Common myeloid progenitor, CD34-positive (primary cell): ENCODE measurements around the gene MAP3K2.
"Not testable (repeated sequence)": the region's sequence is repeated elsewhere in the genome, so short reads cannot be mapped to it uniquely, and the experiment has no call there.

Experiments
- CTCF ChIA-PET: fragments of 350-600 bp; sonication (Branson Sonifier 250); formaldehyde crosslinking; loops from one replicate; lab custom pipeline; 2021; ENCODE audit warnings: antibody characterized with exemption; lab: Charles Lee
- POLR2A ChIA-PET: fragments of 350-600 bp; sonication (Branson Sonifier 250); formaldehyde crosslinking; loops from one replicate; lab custom pipeline; 2021; ENCODE audit warnings: antibody characterized with exemption; lab: Charles Lee
- DNase-seq, 3 donors: peaks; one replicate each; pipeline versions ENCODE4 v3.0.0 to v3.0.0-alpha.2; 2013
- H3K27ac ChIP-seq, 2 experiments: 1 replicate in 1 of 2; 2 replicates in 1 of 2; pipeline ENCODE4 v1.7.0; 2013; ENCODE audit warnings: inconsistent platforms in 2 of 2, low read length in 2 of 2, mild to moderate bottlenecking in 2 of 2, low read depth in 1 of 2, moderate library complexity in 1 of 2; ENCODE audit not compliant: severe bottlenecking in 2 of 2, insufficient read depth in 1 of 2, poor library complexity in 1 of 2
- H3K27me3 ChIP-seq, 5 experiments: replicated peaks in 2 of 5; 1 replicate in 3 of 5; 2 replicates in 2 of 5; pipeline versions ENCODE4 v1.6.1 to v1.7.0; 2013; ENCODE audit warnings: low read length in 4 of 5, mild to moderate bottlenecking in 2 of 5, moderate library complexity in 2 of 5, inconsistent platforms in 1 of 5; ENCODE audit not compliant: insufficient read depth in 5 of 5, control insufficient read depth in 4 of 5
- H3K36me3 ChIP-seq, 4 experiments: 1 replicate in 2 of 4; 2 replicates in 2 of 4; pipeline versions ENCODE4 v1.6.1 to v1.7.0; 2013; ENCODE audit warnings: low read length in 3 of 4, control low read depth in 1 of 4, mild to moderate bottlenecking in 1 of 4; ENCODE audit not compliant: control insufficient read depth in 4 of 4, insufficient read depth in 4 of 4
- H3K4me1 ChIP-seq, 4 experiments: 1 replicate in 3 of 4; 2 replicates in 1 of 4; pipeline versions ENCODE4 v1.6.1 to v1.7.1; 2013; ENCODE audit warnings: low read length in 3 of 4, mild to moderate bottlenecking in 3 of 4, control low read depth in 1 of 4, inconsistent platforms in 1 of 4, moderate library complexity in 1 of 4; ENCODE audit not compliant: control insufficient read depth in 4 of 4, insufficient read depth in 4 of 4; ENCODE audit errors: control extremely low read depth in 1 of 4
- H3K4me3 ChIP-seq, 7 experiments: 1 replicate in 4 of 7; 2 replicates in 3 of 7; pipeline versions ENCODE4 v1.5.1 to v1.7.0; 2013; ENCODE audit warnings: mild to moderate bottlenecking in 7 of 7, low read length in 6 of 7, moderate library complexity in 6 of 7, inconsistent platforms in 2 of 7, low read depth in 2 of 7, control low read depth in 1 of 7; ENCODE audit not compliant: insufficient read depth in 4 of 7, control insufficient read depth in 1 of 7; ENCODE audit errors: extremely low read depth in 1 of 7
- H3K9me3 ChIP-seq, 5 experiments: 1 replicate in 4 of 5; 2 replicates in 1 of 5; pipeline versions ENCODE4 v1.6.1 to v1.7.1; 2013; ENCODE audit warnings: low read length in 4 of 5, mild to moderate bottlenecking in 2 of 5, inconsistent platforms in 1 of 5, low read depth in 1 of 5, moderate library complexity in 1 of 5; ENCODE audit not compliant: control insufficient read depth in 4 of 5, insufficient read depth in 2 of 5; ENCODE audit errors: control extremely low read depth in 1 of 5
- WGBS: methylation state at CpG from one replicate; pipeline ENCODE4 v1.1.5; 2013; ENCODE audit not compliant: insufficient coverage; 5-methylcytosine and 5-hydroxymethylcytosine counted together

The MAP3K2 gene

DNA sequence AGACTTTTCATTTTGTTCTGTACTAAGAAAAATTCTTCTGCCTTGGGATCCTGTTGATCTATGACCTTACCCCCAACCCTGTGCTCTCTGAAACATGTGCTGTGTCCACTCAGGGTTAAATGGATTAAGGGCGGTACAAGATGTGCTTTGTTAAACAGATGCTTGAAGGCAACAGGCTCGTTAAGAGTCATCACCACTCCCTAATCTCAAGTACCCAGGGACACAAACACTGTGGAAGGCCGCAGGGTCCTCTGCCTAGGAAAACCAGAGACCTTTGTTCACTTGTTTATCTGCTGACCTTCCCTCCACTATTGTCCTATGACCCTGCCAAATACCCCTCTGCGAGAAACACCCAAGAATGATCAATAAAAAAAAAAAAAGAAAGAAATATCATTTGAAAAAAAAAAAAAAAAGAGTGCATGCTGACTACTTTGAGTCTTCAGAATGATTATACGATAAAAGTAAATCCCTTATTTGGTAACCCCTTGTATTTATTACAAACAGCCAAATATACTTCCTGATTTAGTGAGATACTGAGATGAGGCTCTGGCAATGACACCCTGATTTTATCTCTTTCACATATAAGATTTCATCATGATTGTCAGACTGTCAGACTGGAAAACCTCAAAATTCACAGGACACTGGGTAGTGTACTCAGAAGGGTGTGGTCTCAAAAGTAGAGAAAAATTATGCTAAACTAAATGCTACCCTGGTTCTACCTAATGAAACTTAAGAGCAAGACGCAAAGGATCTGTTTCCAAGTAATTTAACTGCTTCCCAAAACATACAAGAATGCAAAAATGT is 33.7 kb downstream of the MAP3K2 start:
- H3K36me3 ChIP-seq, H3K4me3 ChIP-seq, H3K27ac ChIP-seq, POLR2A ChIA-PET, H3K4me1 ChIP-seq, H3K27me3 ChIP-seq, H3K9me3 ChIP-seq: not testable (repeated sequence)
- peak in 1 of 3 donors; percentile 5 for DNase-seq
- CTCF ChIA-PET = interaction anchor here (0.6 kb wide), 2 partner anchors 69 to 71 kb away, joined by 3 read pairs; no protein-coding TSS in a partner anchor
- no CpG with 5 or more reads among the region's 6 CpGs for WGBS

DNA sequence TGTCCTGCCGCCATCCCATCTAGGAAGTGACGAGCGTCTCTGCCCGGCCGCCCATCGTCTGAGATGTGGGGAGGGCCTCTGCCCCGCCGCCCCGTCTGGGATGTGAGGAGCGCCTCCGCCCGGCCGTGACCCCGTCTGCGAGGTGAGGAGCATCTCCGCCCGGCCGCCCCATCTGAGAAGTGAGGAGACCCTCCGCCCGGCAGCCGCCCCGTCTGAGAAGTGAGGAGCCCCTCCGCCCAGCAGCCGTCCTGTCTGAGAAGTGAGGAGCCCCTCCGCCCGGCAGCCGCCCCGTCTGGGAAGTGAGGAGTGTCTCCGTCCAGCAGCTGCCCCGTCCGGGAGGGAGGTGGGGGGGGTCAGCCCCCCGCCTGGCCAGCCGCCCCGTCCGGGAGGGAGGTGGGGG is 34.6 kb downstream of the MAP3K2 start:
- H3K36me3 ChIP-seq, DNase-seq, H3K27me3 ChIP-seq, H3K9me3 ChIP-seq, H3K27ac ChIP-seq, H3K4me3 ChIP-seq, POLR2A ChIA-PET: not testable (repeated sequence)
- WGBS = 99% methylated on average over 23 of the region's 35 CpGs
- CTCF ChIA-PET = interaction anchor here (0.6 kb wide), 1 partner anchor 70 kb away, joined by 3 read pairs; no protein-coding TSS in a partner anchor
- H3K4me1 ChIP-seq = peaks cover 4 to 14% (median 6%) of the 10 kb centered on the region in 4 experiments

DNA sequence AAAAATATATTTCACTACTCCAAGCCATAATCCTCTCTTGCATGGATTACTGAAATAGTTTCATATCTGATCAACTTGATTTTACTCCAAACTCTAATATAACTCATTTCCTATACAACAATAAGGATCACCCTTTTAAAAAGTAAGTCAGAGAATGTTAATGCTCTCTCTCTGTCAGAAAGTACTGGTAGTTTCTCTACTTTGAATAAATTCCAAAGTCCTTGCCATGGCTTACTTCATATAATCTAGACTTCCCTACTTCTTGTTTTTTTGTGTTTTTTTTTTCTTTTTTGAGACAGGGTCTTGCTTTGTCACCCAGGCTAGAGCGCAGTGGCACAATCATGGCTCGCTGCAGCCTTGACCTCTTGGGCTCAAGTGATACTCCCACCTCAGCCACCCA is 36.2 kb downstream of the MAP3K2 start:
- Histone ChIP-seq H3K4me3 (no peak overlapping the region), H3K36me3 (peaks cover 0 to 3% (median 0%) of the 10 kb centered on the region in 4 experiments), H3K27me3 (no peaks in the 10 kb centered on the region), H3K4me1 (peaks cover 4 to 16% (median 6%) of the 10 kb centered on the region in 4 experiments), H3K27ac (no peak overlapping the region), H3K9me3 (no peaks in the 10 kb centered on the region)
- ChIA-PET CTCF (interaction anchor here (1.8 kb wide), 1 partner anchor 128 kb away, joined by 6 read pairs; no protein-coding TSS in a partner anchor), POLR2A (no interaction called here)
- 100% methylated on average over 2 of the region's 2 CpGs for WGBS
- no peak for DNase-seq

DNA sequence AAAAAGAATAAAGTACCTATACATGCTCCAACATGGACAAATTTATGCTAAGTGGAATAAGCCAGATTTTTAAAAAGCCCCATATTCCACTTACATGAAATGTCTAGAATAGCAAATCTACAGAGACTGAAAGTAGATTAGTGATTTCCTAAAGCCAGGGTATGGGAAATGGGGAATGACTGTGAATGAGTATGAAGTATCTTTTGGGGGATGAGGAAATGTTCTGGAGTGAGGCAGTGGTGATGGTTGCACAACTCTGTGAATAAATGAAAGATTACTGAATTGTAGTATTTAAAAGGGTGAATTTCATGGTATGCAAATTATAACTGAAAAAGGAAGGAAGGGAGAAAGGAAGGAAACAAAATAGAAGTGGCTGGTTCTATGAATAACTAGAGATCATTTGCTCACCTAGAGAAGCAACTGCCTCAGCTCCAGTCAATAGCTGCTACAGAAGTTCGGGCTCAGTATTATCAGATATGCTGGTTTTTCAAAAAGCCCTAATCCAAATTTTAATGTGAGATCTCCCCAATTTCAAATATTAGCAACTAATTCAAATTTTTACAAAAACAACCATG is 39.3 kb downstream of the MAP3K2 start:
- Histone ChIP-seq H3K9me3 (peaks cover 0 to 6% (median 0%) of the 10 kb centered on the region in 5 experiments), H3K4me3 (peak overlapping the region in 1 of 7 experiments; percentile 28), H3K36me3 (peaks cover 0 to 3% (median 0%) of the 10 kb centered on the region in 4 experiments), H3K27ac (no peak overlapping the region), H3K27me3 (no peaks in the 10 kb centered on the region), H3K4me1 (peaks cover 4 to 16% (median 6%) of the 10 kb centered on the region in 4 experiments)
- DNase-seq = no peak
- POLR2A ChIA-PET = no interaction called here
- 75% methylated on average over 1 of the region's 1 CpG for WGBS
- CTCF ChIA-PET = interaction anchor here (1.4 kb wide), 1 partner anchor 18 kb away, joined by 4 read pairs; no protein-coding TSS in a partner anchor

DNA sequence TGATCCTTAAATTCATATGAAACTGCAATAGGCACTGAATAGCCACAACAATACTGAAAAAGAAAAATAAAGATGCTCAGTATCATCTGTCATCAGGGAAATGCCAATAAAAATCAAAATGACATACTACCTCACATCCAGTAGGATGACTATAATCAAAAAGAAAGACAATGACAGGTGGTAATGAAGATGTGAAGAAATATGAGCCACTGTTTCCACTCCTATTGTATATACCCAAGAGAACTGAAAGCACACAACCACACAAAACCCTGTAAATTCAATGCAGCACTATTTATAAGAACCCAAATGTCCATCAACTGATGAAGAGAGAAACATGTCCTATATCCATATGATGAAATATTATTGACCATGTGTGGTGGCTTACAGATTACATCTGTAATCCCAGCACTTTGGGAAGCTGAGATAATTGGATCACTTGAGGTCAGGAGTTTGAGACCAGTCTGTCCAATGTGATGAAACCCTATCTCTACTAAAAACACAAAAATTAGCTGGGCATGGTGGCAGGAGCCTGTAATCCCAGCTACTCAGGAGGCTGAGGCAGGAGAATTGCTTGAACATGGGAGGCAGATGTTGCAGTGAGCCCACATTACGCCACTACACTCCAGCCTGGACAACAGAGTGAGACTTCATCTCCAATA is 39.9 kb downstream of the MAP3K2 start:
- Histone ChIP-seq H3K9me3 (peaks cover 0 to 6% (median 0%) of the 10 kb centered on the region in 5 experiments), H3K36me3 (peaks cover 0 to 3% (median 0%) of the 10 kb centered on the region in 4 experiments), H3K4me3 (no peak overlapping the region), H3K27ac (no peak overlapping the region), H3K4me1 (peaks cover 4 to 16% (median 6%) of the 10 kb centered on the region in 4 experiments), H3K27me3 (no peaks in the 10 kb centered on the region)
- ChIA-PET CTCF (no interaction called here), POLR2A (no interaction called here)
- no CpG with 5 or more reads among the region's 1 CpG for WGBS
- DNase-seq = no peak

DNA sequence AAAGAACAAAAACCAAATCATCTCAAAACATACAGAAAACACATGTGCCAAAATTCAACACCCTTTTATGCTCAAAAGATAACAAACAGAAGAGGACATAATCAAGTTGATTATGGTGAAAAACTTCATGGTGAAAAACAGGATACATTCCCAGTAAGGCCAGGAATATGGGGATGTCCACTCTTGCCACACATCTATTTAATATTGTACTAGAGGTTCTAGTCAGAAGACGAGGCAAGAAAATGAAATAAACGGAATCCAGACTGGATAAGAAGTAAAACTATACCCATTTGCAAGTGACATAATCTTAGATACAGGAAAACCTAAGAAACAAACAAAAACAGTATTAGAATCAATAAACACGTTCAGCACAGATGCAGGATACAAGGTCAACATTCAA is 40.8 kb downstream of the MAP3K2 start:
- ChIA-PET POLR2A (no interaction called here), CTCF (no interaction called here)
- no peak overlapping the region for H3K27ac ChIP-seq
- H3K36me3 ChIP-seq = peaks cover 0 to 4% (median 1%) of the 10 kb centered on the region in 4 experiments
- H3K4me1 ChIP-seq = peaks cover 4 to 16% (median 6%) of the 10 kb centered on the region in 4 experiments
- no peak overlapping the region for H3K4me3 ChIP-seq
- H3K27me3 ChIP-seq = no peaks in the 10 kb centered on the region
- WGBS = no CpG with 5 or more reads among the region's 3 CpGs
- H3K9me3 ChIP-seq = peaks cover 0 to 6% (median 0%) of the 10 kb centered on the region in 5 experiments
- DNase-seq = no peak
